HepG2 (cell line): Measurements from ENCODE around the gene FBLN7. TPM values are rescaled to one million over a fixed set of nuclear protein-coding genes. Genes with fewer than 3 reads are reported as not detected.

Source experiments
- ASH2L ChIP-seq: fragments of 300-600, 200-600 bp; sonication (generic); IDR thresholded peaks from 2 replicates; pipeline ENCODE4 v1.7.0; 2017; ENCODE audit warnings: low read depth, mild to moderate bottlenecking, moderate library complexity, mixed read lengths, low read length; ENCODE audit not compliant: insufficient read length
- CC2D1A ChIP-seq: sonication (generic); formaldehyde crosslinking; IDR thresholded peaks from 2 replicates; pipeline ENCODE4 v1.8.1; 2023; ENCODE audit warnings: mild to moderate bottlenecking, missing genetic modification reagents
- KAT8 ChIP-seq: IDR thresholded peaks from 2 replicates; pipeline ENCODE4 v1.6.1; 2016; ENCODE audit warnings: missing genetic modification reagents, missing compliant biosample characterization
- KDM6A ChIP-seq: IDR thresholded peaks from 2 replicates; pipeline ENCODE4 v1.6.1; 2016; ENCODE audit warnings: low read depth
- RARG ChIP-seq: sonication (generic); formaldehyde crosslinking; IDR thresholded peaks from 2 replicates; pipeline ENCODE4 v1.4.0; 2020; ENCODE audit warnings: low read depth, mild to moderate bottlenecking, missing genetic modification reagents
- REXO4 ChIP-seq: sonication (generic); formaldehyde crosslinking; IDR thresholded peaks from 2 replicates; pipeline ENCODE4 v1.8.0; 2022; ENCODE audit warnings: missing genetic modification reagents, mild to moderate bottlenecking, borderline replicate concordance
- SIX4 ChIP-seq: sonication (generic); formaldehyde crosslinking; IDR thresholded peaks from 2 replicates; pipeline ENCODE4 v1.4.0; 2020; ENCODE audit warnings: missing genetic modification reagents
- SOX5 ChIP-seq: IDR thresholded peaks from 2 replicates; pipeline ENCODE4 v1.6.1; 2016; ENCODE audit warnings: borderline replicate concordance
- SP140L ChIP-seq: sonication (generic); formaldehyde crosslinking; IDR thresholded peaks from 2 replicates; pipeline ENCODE4 v1.4.0; 2020; ENCODE audit warnings: missing genetic modification reagents, borderline replicate concordance
- SP4 ChIP-seq: sonication (generic); formaldehyde crosslinking; IDR thresholded peaks from 2 replicates; pipeline ENCODE4 v1.8.1; 2023; ENCODE audit warnings: mild to moderate bottlenecking, missing genetic modification reagents
- SPEN ChIP-seq: sonication (generic); formaldehyde crosslinking; IDR thresholded peaks from 2 replicates; pipeline ENCODE4 v1.5.1; 2020; ENCODE audit warnings: low read depth, mild to moderate bottlenecking, missing genetic modification reagents
- U2AF1 ChIP-seq: fragments of 200-400 bp; formaldehyde crosslinking; optimal IDR thresholded peaks from 2 replicates; pipeline ENCODE3; 2017; ENCODE audit warnings: mild to moderate bottlenecking, low read depth, low read length
- ZFP36L1 ChIP-seq: sonication (generic); formaldehyde crosslinking; IDR thresholded peaks from 2 replicates; pipeline ENCODE4 v1.8.0; 2022; ENCODE audit warnings: mild to moderate bottlenecking, missing genetic modification reagents, moderate library complexity
- ZNF225 ChIP-seq: sonication (generic); formaldehyde crosslinking; IDR thresholded peaks from 2 replicates; pipeline ENCODE4 v1.4.0; 2020; ENCODE audit warnings: mild to moderate bottlenecking, missing genetic modification reagents
- ZNF660 ChIP-seq: sonication (generic); formaldehyde crosslinking; IDR thresholded peaks from 2 replicates; pipeline ENCODE4 v1.5.1; 2020; ENCODE audit warnings: mild to moderate bottlenecking, low read depth, missing genetic modification reagents, borderline replicate concordance
- ZNF75D ChIP-seq: sonication (generic); formaldehyde crosslinking; IDR thresholded peaks from 2 replicates; pipeline ENCODE4 v1.8.1; 2023; ENCODE audit warnings: missing genetic modification reagents, mild to moderate bottlenecking, borderline replicate concordance
- ZNF883 ChIP-seq: sonication (generic); formaldehyde crosslinking; IDR thresholded peaks from 2 replicates; pipeline ENCODE4 v1.5.1; 2020; ENCODE audit warnings: mild to moderate bottlenecking, missing genetic modification reagents; ENCODE audit errors: not compliant biosample characterization
- ZSCAN20 ChIP-seq: sonication (generic); formaldehyde crosslinking; IDR thresholded peaks from 2 replicates; pipeline ENCODE4 v1.4.0; 2020; ENCODE audit warnings: missing genetic modification reagents, mild to moderate bottlenecking, borderline replicate concordance
- polyA plus RNA-seq, 8 experiments: library from polyadenylated mRNA; depleted of rRNA in 3 of 8; stranded (reverse) in 7 of 8; unstranded in 1 of 8; fragments of >200 nt; fragmentation: Illumina TruSeq in 4 of 8; extraction: Trizol in 4 of 8; gene quantifications; 2 replicates each; pipeline versions ENCODE4 v1.2.1 to v1.2.3, GENCODE V29; 2011 to 2016; ENCODE audit warnings: low read depth in 4 of 8, missing spikeins in 1 of 8, mixed read lengths in 1 of 8; ENCODE audit not compliant: insufficient read depth in 1 of 8
- total RNA-seq, 5 experiments: library from RNA; depleted of rRNA; stranded (reverse); fragments of >200 nt; fragmentation: Illumina TruSeq; extraction: Trizol; gene quantifications; 2 replicates each; pipeline ENCODE4 v1.2.3, GENCODE V29; 2016; ENCODE audit warnings: low read depth in 1 of 5
- TF ChIP-seq, protein P1 (sequence below): IDR thresholded peaks from 2 replicates; pipeline ENCODE4 v1.6.1; 2016; ENCODE audit warnings: control low read depth
- TF ChIP-seq, protein P2 (sequence below): sonication (generic); formaldehyde crosslinking; IDR thresholded peaks from 2 replicates; pipeline ENCODE4 v1.4.0; 2020; ENCODE audit warnings: missing genetic modification reagents
- TF ChIP-seq, protein P3 (sequence below): sonication (generic); formaldehyde crosslinking; IDR thresholded peaks from 2 replicates; pipeline ENCODE4 v1.5.1; 2020; ENCODE audit warnings: missing genetic modification reagents, mild to moderate bottlenecking, borderline replicate concordance
- TF ChIP-seq, protein P4 (sequence below), 2 experiments: sonication (generic) in 1 of 2; formaldehyde crosslinking in 1 of 2; IDR thresholded peaks; 2 replicates each; pipeline versions ENCODE4 v1.6.1 to v1.9.0; 2014 to 2022; ENCODE audit warnings: antibody characterized with exemption in 1 of 2, borderline replicate concordance in 1 of 2, inconsistent platforms in 1 of 2, low read depth in 1 of 2, missing genetic modification reagents in 1 of 2

The FBLN7 gene
- total and polyA plus RNA-seq, 2 of the 13 experiments (the other 11 are each of a cell fraction or from before 2014, with no cell fraction given) = 1.4 to 2.3 TPM

DNA sequence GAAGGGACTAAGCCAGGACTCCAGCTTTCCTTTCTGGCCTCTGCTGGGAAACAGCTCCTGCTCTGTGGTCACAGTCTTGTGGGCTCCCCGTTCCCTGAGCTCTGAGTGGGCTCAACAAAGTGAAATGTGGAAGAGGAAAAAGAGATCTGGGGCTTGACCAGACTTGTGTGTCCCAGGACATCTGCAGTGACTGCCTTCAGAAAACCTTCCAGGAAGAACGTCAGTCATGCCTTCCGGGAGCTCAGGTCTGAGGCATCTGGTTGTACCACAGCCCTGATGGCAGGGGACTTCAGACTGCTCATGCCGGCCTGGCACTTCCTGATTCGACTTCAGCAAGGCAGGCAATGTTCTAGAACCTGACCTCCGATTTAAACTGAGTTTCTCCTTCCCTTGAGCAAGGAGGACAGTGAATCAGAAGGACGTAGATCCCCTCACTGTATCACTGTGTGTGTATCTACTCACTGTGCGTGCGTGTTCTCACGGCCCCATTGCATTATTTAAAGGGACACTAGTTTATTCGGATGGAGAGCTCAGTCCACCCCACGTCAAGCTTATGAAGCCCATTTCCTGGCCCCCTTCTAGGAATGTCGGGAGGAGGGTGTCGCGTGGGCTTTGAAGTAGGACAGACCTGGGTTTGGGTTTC lies 548 bp upstream of the FBLN7 start (continued):
- TF ChIP-seq CC2D1A (CRISPR knock-in tag) (no peak), RARG (CRISPR knock-in tag) (no peak), ZNF660 (CRISPR knock-in tag) (no peak), ZNF225 (no peak), SP4 (no peak; the same call in 1 of the 2 replicates), REXO4 (CRISPR knock-in tag) (no peak), ZNF75D (CRISPR knock-in tag) (no peak), SP140L (no peak), U2AF1 (no peak), KDM6A (CRISPR knock-in tag) (no peak), ZSCAN20 (no peak), ZFP36L1 (CRISPR knock-in tag) (0 out of 2 replicates have a peak, but pooled peaks have one; percentile 53), KAT8 (CRISPR knock-in tag) (no peak; the same call in 1 of the 2 replicates), SOX5 (0 out of 2 replicates have a peak, but pooled peaks have one; percentile 6), ASH2L (no peak), SPEN (no peak), ZNF883 (CRISPR knock-in tag) (no peak), SIX4 (CRISPR knock-in tag) (no peak)
- TF ChIP-seq, protein P1, sequence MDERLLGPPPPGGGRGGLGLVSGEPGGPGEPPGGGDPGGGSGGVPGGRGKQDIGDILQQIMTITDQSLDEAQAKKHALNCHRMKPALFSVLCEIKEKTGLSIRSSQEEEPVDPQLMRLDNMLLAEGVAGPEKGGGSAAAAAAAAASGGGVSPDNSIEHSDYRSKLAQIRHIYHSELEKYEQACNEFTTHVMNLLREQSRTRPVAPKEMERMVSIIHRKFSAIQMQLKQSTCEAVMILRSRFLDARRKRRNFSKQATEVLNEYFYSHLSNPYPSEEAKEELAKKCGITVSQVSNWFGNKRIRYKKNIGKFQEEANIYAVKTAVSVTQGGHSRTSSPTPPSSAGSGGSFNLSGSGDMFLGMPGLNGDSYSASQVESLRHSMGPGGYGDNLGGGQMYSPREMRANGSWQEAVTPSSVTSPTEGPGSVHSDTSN (CRISPR knock-in tag) = no peak
- TF ChIP-seq, protein P2, sequence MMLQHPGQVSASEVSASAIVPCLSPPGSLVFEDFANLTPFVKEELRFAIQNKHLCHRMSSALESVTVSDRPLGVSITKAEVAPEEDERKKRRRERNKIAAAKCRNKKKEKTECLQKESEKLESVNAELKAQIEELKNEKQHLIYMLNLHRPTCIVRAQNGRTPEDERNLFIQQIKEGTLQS (CRISPR knock-in tag) = no peak
- TF ChIP-seq, protein P3, sequence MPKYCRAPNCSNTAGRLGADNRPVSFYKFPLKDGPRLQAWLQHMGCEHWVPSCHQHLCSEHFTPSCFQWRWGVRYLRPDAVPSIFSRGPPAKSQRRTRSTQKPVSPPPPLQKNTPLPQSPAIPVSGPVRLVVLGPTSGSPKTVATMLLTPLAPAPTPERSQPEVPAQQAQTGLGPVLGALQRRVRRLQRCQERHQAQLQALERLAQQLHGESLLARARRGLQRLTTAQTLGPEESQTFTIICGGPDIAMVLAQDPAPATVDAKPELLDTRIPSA (CRISPR knock-in tag) = no peak
- TF ChIP-seq, protein P4, sequence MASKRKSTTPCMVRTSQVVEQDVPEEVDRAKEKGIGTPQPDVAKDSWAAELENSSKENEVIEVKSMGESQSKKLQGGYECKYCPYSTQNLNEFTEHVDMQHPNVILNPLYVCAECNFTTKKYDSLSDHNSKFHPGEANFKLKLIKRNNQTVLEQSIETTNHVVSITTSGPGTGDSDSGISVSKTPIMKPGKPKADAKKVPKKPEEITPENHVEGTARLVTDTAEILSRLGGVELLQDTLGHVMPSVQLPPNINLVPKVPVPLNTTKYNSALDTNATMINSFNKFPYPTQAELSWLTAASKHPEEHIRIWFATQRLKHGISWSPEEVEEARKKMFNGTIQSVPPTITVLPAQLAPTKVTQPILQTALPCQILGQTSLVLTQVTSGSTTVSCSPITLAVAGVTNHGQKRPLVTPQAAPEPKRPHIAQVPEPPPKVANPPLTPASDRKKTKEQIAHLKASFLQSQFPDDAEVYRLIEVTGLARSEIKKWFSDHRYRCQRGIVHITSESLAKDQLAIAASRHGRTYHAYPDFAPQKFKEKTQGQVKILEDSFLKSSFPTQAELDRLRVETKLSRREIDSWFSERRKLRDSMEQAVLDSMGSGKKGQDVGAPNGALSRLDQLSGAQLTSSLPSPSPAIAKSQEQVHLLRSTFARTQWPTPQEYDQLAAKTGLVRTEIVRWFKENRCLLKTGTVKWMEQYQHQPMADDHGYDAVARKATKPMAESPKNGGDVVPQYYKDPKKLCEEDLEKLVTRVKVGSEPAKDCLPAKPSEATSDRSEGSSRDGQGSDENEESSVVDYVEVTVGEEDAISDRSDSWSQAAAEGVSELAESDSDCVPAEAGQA (IDR thresholded peaks at IDR 0.05; ENCODE audit: low read depth) = no peak
- TF ChIP-seq, protein P4 (CRISPR knock-in tag; IDR thresholded peaks at IDR 0.05; ENCODE audit: borderline replicate concordance) = no peak
